H54 (cell line): Measurements from ENCODE around the gene PHC3.

Experiments used
- DNase-seq: peaks from one replicate; pipeline ENCODE4 v3.0.0; 2011; ENCODE audit warnings: low spot score, mixed read lengths; ENCODE audit not compliant: insufficient read length
- FAIRE-seq: peaks from 3 replicates; lab custom pipeline; 2011; peaks lifted over from hg19 to GRCh38; lab: Jason Lieb, UNC
- POLR2A ChIP-seq: IDR thresholded peaks from 2 replicates; pipeline ENCODE4 v1.6.1; 2011; ENCODE audit warnings: low read depth, mild to moderate bottlenecking, low read length

The PHC3 gene

GRCh38 chr3:170044271-170044670, 137.3 kb downstream of the PHC3 start:
- no peak for DNase-seq
- TF ChIP-seq POLR2A = no peak
- no peak for FAIRE-seq

GRCh38 chr3:170043506-170043905, 138.0 kb downstream of the PHC3 start:
- no peak for TF ChIP-seq POLR2A
- DNase-seq = no peak
- no peak for FAIRE-seq

- no peak for TF ChIP-seq POLR2A
- no peak for DNase-seq
- FAIRE-seq = no peak
These were observed 141.1 kb downstream of the PHC3 start for GRCh38 chr3:170040418-170040817.

- DNase-seq (no peak), FAIRE-seq (no peak)
- TF ChIP-seq POLR2A = no peak
These were observed 143.0 kb downstream of the PHC3 start for GRCh38 chr3:170038434-170039110.
